HEK293 (cell line): ENCODE data around the gene HOXB8.
A peak's percentile ranks its signal among the peaks of the same experiment; 100 is the strongest.

Experiments
- CTCF ChIA-PET: fragments of 350-600 bp; formaldehyde crosslinking; extraction: SDS; loops from one replicate; lab custom pipeline; 2021; ENCODE audit warnings: antibody characterized with exemption; lab: Yijun Ruan, JAX
- POLR2A ChIA-PET: fragments of 300-600 bp; formaldehyde crosslinking; extraction: SDS; loops from one replicate; lab custom pipeline; 2020; ENCODE audit warnings: antibody characterized with exemption, inconsistent platforms; lab: Yijun Ruan, JAX
- H3K27ac ChIP-seq: fragments of 200-500 bp; sonication (Bioruptor generic); 2 replicates; pipeline ENCODE4 v1.5.1; 2014; ENCODE audit warnings: low read depth, low read length, control low read depth, inconsistent platforms; ENCODE audit errors: extremely low read depth
- H3K36me3 ChIP-seq, 2 experiments: fragments of 200-500 bp in 1 of 2; sonication (Bioruptor generic) in 1 of 2; 1 replicate in 1 of 2; 2 replicates in 1 of 2; pipeline ENCODE4 v1.5.1; 2014 to 2017; ENCODE audit warnings: inconsistent platforms in 2 of 2, low read length in 2 of 2; ENCODE audit not compliant: control insufficient read depth in 2 of 2, insufficient read depth in 1 of 2
- H3K4me1 ChIP-seq: fragments of 200-500 bp; sonication (Bioruptor generic); 2 replicates; pipeline ENCODE4 v1.5.1; 2014; ENCODE audit warnings: mild to moderate bottlenecking, low read length, inconsistent platforms; ENCODE audit not compliant: control insufficient read depth, insufficient read depth
- H3K4me3 ChIP-seq: 2 replicates; pipeline ENCODE4 v1.5.1; 2011; ENCODE audit warnings: low read depth, mild to moderate bottlenecking, control low read depth, low read length, moderate library complexity
- H3K9me3 ChIP-seq: fragments of 200-500 bp; sonication (Bioruptor generic); 2 replicates; pipeline ENCODE4 v1.5.1; 2014; ENCODE audit warnings: low read depth, low read length, inconsistent platforms; ENCODE audit not compliant: control insufficient read depth, insufficient read depth
- EGR2 ChIP-seq: fragments of 450-650 bp; formaldehyde crosslinking; IDR thresholded peaks from 2 replicates; pipeline ENCODE4 v1.5.1; 2016; ENCODE audit warnings: low read depth, missing biosample characterization, missing genetic modification characterization
- GLIS1 ChIP-seq: fragments of 450-650 bp; formaldehyde crosslinking; IDR thresholded peaks from 2 replicates; pipeline ENCODE4 v1.5.1; 2016; ENCODE audit warnings: missing biosample characterization, missing genetic modification characterization
- GLIS2 ChIP-seq: fragments of 450-650 bp; formaldehyde crosslinking; IDR thresholded peaks from 2 replicates; pipeline ENCODE4 v1.5.1; 2016; ENCODE audit warnings: missing biosample characterization, missing genetic modification characterization
- HOXD13 ChIP-seq: sonication (generic); formaldehyde crosslinking; IDR thresholded peaks from 2 replicates; pipeline ENCODE4 v1.8.0; 2022; ENCODE audit warnings: missing genetic modification reagents, borderline replicate concordance
- IKZF3 ChIP-seq: fragments of 450-650 bp; IDR thresholded peaks from 2 replicates; pipeline ENCODE4 v1.5.0; 2018; ENCODE audit warnings: missing biosample characterization, mild to moderate bottlenecking, missing genetic modification characterization, moderate library complexity
- PRDM1 ChIP-seq: fragments of 450-650 bp; formaldehyde crosslinking; IDR thresholded peaks from 2 replicates; pipeline ENCODE4; 2016; ENCODE audit warnings: missing biosample characterization, missing genetic modification characterization
- PRDM4 ChIP-seq: fragments of 450-650 bp; formaldehyde crosslinking; IDR thresholded peaks from 2 replicates; pipeline ENCODE4 v1.5.1; 2017; ENCODE audit warnings: missing biosample characterization, missing genetic modification characterization
- RBAK ChIP-seq: fragments of 450-650 bp; formaldehyde crosslinking; IDR thresholded peaks from 2 replicates; pipeline ENCODE4 v1.5.1; 2016; ENCODE audit warnings: missing biosample characterization, missing genetic modification characterization
- SP7 ChIP-seq: fragments of 450-650 bp; formaldehyde crosslinking; IDR thresholded peaks from 2 replicates; pipeline ENCODE4 v1.5.1; 2016; ENCODE audit warnings: missing biosample characterization, missing genetic modification characterization
- ZIC2 ChIP-seq: fragments of 450-650 bp; formaldehyde crosslinking; IDR thresholded peaks from 2 replicates; pipeline ENCODE4 v1.5.1; 2016; ENCODE audit warnings: missing biosample characterization, missing genetic modification characterization
- ZNF140 ChIP-seq: fragments of 450-650 bp; formaldehyde crosslinking; IDR thresholded peaks from 2 replicates; pipeline ENCODE4 v1.5.1; 2016; ENCODE audit warnings: missing biosample characterization, missing genetic modification characterization
- ZNF16 ChIP-seq: fragments of 450-650 bp; formaldehyde crosslinking; IDR thresholded peaks from 2 replicates; pipeline ENCODE4 v1.5.1; 2016; ENCODE audit warnings: low read depth, missing biosample characterization, missing genetic modification characterization
- ZNF335 ChIP-seq: fragments of 450-650 bp; formaldehyde crosslinking; conservative IDR thresholded peaks from 2 replicates; pipeline ENCODE4 v1.5.1; 2016; ENCODE audit warnings: missing biosample characterization, missing genetic modification characterization
- ZNF398 ChIP-seq: fragments of 450-650 bp; formaldehyde crosslinking; IDR thresholded peaks from 2 replicates; pipeline ENCODE4 v1.5.1; 2017; ENCODE audit warnings: missing biosample characterization, missing genetic modification characterization
- ZNF530 ChIP-seq: fragments of 450-650 bp; formaldehyde crosslinking; IDR thresholded peaks from 2 replicates; pipeline ENCODE4 v1.5.1; 2016; ENCODE audit warnings: low read depth, missing biosample characterization, missing genetic modification characterization
- ZNF571 ChIP-seq: fragments of 450-650 bp; formaldehyde crosslinking; IDR thresholded peaks from 2 replicates; pipeline ENCODE4 v1.5.0; 2017; ENCODE audit warnings: missing biosample characterization, missing genetic modification characterization
- ZNF600 ChIP-seq: fragments of 450-650 bp; formaldehyde crosslinking; IDR thresholded peaks from 2 replicates; pipeline ENCODE4 v1.5.1; 2016; ENCODE audit warnings: missing biosample characterization, missing genetic modification characterization
- TF ChIP-seq, protein P1 (sequence below): fragments of 450-650 bp; formaldehyde crosslinking; IDR thresholded peaks from 2 replicates; pipeline ENCODE4 v1.5.1; 2016; ENCODE audit warnings: missing biosample characterization, missing genetic modification characterization
- TF ChIP-seq, protein P2 (sequence below): fragments of 450-650 bp; formaldehyde crosslinking; IDR thresholded peaks from 2 replicates; pipeline ENCODE4 v1.5.1; 2016; ENCODE audit warnings: missing biosample characterization, missing genetic modification characterization
- TF ChIP-seq, protein P3 (sequence below): fragments of 450-650 bp; formaldehyde crosslinking; optimal IDR thresholded peaks from 2 replicates; pipeline ENCODE3; 2016; ENCODE audit warnings: missing biosample characterization, mild to moderate bottlenecking, missing genetic modification characterization
- TF ChIP-seq, protein P4 (sequence below): IDR thresholded peaks from 2 replicates; pipeline ENCODE4 v1.6.1; 2011; ENCODE audit warnings: mild to moderate bottlenecking, low read depth, low read length, borderline replicate concordance
- TF ChIP-seq, protein P5 (sequence below): fragments of 450-650 bp; formaldehyde crosslinking; IDR thresholded peaks from 2 replicates; pipeline ENCODE4 v1.5.1; 2017; ENCODE audit warnings: missing biosample characterization, missing genetic modification characterization

HOXB8 gene

GRCh38 chr17:48576479-48577309, 38.4 kb downstream of the HOXB8 start:
- CTCF ChIA-PET: interaction anchor here (0.5 to 0.7 kb wide), 3 partner anchors 83 to 502 kb away, joined by 3 to 4 read pairs (median 3); no protein-coding TSS in a partner anchor
- POLR2A ChIA-PET: interaction anchor here (1.1 to 4.1 kb wide), 5 partner anchors 11 to 35 kb away, joined by 3 to 26 read pairs (median 10); no protein-coding TSS in a partner anchor
- peaks cover 0 to 23% of the 10 kb centered on the region in 2 experiments; a peak in 2 of 3 replicates for H3K36me3 ChIP-seq
- no peak for TF ChIP-seq HOXD13 (CRISPR knock-in tag)
- peak; percentile 34; the same call in 1 of the 2 replicates for TF ChIP-seq ZNF335 (tag by site-specific recombination)
- TF ChIP-seq EGR2 (tag by site-specific recombination): peak; percentile 72
- TF ChIP-seq ZNF600 (tag by site-specific recombination): peak; percentile 94
- TF ChIP-seq IKZF3 (tag by site-specific recombination): peak; percentile 83
- peak; percentile 59; the same call in 1 of the 2 replicates for TF ChIP-seq PRDM4 (tag by site-specific recombination)
- TF ChIP-seq SP7: peak; percentile 20
- TF ChIP-seq, protein P1, sequence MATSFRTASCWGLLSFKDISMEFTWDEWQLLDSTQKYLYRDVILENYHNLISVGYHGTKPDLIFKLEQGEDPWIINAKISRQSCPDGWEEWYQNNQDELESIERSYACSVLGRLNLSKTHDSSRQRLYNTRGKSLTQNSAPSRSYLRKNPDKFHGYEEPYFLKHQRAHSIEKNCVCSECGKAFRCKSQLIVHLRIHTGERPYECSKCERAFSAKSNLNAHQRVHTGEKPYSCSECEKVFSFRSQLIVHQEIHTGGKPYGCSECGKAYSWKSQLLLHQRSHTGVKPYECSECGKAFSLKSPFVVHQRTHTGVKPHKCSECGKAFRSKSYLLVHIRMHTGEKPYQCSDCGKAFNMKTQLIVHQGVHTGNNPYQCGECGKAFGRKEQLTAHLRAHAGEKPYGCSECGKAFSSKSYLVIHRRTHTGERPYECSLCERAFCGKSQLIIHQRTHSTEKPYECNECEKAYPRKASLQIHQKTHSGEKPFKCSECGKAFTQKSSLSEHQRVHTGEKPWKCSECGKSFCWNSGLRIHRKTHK (tag by site-specific recombination): no peak
- peak; percentile 88 for TF ChIP-seq ZNF398 (tag by site-specific recombination)
- TF ChIP-seq, protein P2, sequence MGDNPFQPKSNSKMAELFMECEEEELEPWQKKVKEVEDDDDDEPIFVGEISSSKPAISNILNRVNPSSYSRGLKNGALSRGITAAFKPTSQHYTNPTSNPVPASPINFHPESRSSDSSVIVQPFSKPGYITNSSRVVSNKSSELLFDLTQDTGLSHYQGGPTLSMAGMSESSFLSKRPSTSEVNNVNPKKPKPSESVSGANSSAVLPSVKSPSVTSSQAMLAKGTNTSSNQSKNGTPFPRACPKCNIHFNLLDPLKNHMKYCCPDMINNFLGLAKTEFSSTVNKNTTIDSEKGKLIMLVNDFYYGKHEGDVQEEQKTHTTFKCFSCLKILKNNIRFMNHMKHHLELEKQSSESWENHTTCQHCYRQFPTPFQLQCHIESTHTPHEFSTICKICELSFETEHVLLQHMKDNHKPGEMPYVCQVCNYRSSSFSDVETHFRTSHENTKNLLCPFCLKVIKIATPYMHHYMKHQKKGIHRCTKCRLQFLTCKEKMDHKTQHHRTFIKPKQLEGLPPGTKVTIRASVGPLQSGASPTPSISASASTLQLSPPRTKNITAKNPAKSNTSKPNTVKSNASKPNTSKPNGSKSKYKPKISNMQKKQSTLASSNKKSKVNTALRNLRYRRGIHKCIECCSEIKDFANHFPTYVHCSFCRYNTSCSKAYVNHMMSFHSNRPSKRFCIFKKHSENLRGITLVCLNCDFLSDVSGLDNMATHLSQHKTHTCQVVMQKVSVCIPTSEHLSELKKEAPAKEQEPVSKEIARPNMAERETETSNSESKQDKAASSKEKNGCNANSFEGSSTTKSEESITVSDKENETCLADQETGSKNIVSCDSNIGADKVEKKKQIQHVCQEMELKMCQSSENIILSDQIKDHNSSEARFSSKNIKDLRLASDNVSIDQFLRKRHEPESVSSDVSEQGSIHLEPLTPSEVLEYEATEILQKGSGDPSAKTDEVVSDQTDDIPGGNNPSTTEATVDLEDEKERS (tag by site-specific recombination): no peak
- TF ChIP-seq, protein P3, sequence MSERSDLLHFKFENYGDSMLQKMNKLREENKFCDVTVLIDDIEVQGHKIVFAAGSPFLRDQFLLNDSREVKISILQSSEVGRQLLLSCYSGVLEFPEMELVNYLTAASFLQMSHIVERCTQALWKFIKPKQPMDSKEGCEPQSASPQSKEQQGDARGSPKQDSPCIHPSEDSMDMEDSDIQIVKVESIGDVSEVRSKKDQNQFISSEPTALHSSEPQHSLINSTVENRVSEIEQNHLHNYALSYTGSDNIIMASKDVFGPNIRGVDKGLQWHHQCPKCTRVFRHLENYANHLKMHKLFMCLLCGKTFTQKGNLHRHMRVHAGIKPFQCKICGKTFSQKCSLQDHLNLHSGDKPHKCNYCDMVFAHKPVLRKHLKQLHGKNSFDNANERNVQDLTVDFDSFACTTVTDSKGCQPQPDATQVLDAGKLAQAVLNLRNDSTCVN (tag by site-specific recombination): peak; percentile 20
- TF ChIP-seq ZNF16: peak; percentile 32; the same call in 1 of the 2 replicates
- TF ChIP-seq, protein P4, sequence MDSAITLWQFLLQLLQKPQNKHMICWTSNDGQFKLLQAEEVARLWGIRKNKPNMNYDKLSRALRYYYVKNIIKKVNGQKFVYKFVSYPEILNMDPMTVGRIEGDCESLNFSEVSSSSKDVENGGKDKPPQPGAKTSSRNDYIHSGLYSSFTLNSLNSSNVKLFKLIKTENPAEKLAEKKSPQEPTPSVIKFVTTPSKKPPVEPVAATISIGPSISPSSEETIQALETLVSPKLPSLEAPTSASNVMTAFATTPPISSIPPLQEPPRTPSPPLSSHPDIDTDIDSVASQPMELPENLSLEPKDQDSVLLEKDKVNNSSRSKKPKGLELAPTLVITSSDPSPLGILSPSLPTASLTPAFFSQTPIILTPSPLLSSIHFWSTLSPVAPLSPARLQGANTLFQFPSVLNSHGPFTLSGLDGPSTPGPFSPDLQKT: no peak
- no peak for TF ChIP-seq RBAK (tag by site-specific recombination)
- TF ChIP-seq, protein P5, sequence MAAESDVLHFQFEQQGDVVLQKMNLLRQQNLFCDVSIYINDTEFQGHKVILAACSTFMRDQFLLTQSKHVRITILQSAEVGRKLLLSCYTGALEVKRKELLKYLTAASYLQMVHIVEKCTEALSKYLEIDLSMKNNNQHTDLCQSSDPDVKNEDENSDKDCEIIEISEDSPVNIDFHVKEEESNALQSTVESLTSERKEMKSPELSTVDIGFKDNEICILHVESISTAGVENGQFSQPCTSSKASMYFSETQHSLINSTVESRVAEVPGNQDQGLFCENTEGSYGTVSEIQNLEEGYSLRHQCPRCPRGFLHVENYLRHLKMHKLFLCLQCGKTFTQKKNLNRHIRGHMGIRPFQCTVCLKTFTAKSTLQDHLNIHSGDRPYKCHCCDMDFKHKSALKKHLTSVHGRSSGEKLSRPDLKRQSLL (tag by site-specific recombination): peak; percentile 76; the same call in 1 of the 2 replicates
- peak; percentile 93 for TF ChIP-seq ZIC2 (tag by site-specific recombination)
- no peak for TF ChIP-seq ZNF530
- TF ChIP-seq PRDM1 (tag by site-specific recombination): peak; percentile 98
- TF ChIP-seq GLIS2: peak; percentile 68
- TF ChIP-seq ZNF140 (tag by site-specific recombination): no peak
- TF ChIP-seq ZNF571 (tag by site-specific recombination): no peak
- TF ChIP-seq GLIS1 (tag by site-specific recombination): peak; percentile 64

More at GRCh38 chr17:48576479-48577309, 38.4 kb downstream of the HOXB8 start:
- Histone ChIP-seq H3K4me3 (peak overlapping the region; percentile 52), H3K4me1 (peaks cover 78% of the 10 kb centered on the region), H3K27ac (peak overlapping the region; percentile 93), H3K9me3 (no peaks in the 10 kb centered on the region)
